ENCODE measurements around the gene NEU4.
"Not testable (repeated sequence)": the region's sequence is repeated elsewhere in the genome, so short reads cannot be mapped to it uniquely, and the experiment has no call there.

NEU4 gene

GRCh38 chr2:241815477-241816430 is 6.8 kb downstream of the NEU4 start:
- Histone ChIP-seq H3K36me3 (ENCODE audit: control insufficient read depth in 2 of 2, insufficient read depth in 2 of 2, low read length in 2 of 2) (no peaks in the 10 kb centered on the region), H3K27ac (ENCODE audit: low read depth in 2 of 2, low read length in 2 of 2) (no peak overlapping the region), H3K4me1 (ENCODE audit: control insufficient read depth in 2 of 2, insufficient read depth in 2 of 2, low read length in 2 of 2) (peaks cover 8 to 28% of the 10 kb centered on the region in 2 donors), H3K27me3 (ENCODE audit: control insufficient read depth in 2 of 2, insufficient read depth in 2 of 2, low read length in 2 of 2) (peaks cover 0 to 3% of the 10 kb centered on the region in 2 donors), H3K9ac (ENCODE audit: low read depth in 1 of 2, low read length in 2 of 2) (no peak overlapping the region), H3K9me3 (ENCODE audit: control insufficient read depth in 2 of 2, low read length in 2 of 2) (no peaks in the 10 kb centered on the region), H3K4me3 (ENCODE audit: low read length in 2 of 2) (no peak overlapping the region)

- Histone ChIP-seq H3K9me3 (ENCODE audit: control insufficient read depth in 2 of 2, low read length in 2 of 2) (no peaks in the 10 kb centered on the region), H3K36me3 (ENCODE audit: control insufficient read depth in 2 of 2, insufficient read depth in 2 of 2, low read length in 2 of 2) (no peaks in the 10 kb centered on the region), H3K27ac (ENCODE audit: low read depth in 2 of 2, low read length in 2 of 2) (no peak overlapping the region), H3K4me3 (ENCODE audit: low read length in 2 of 2) (no peak overlapping the region), H3K9ac (ENCODE audit: low read depth in 1 of 2, low read length in 2 of 2) (no peak overlapping the region), H3K27me3 (ENCODE audit: control insufficient read depth in 2 of 2, insufficient read depth in 2 of 2, low read length in 2 of 2) (peaks cover 0 to 3% of the 10 kb centered on the region in 2 donors), H3K4me1 (ENCODE audit: control insufficient read depth in 2 of 2, insufficient read depth in 2 of 2, low read length in 2 of 2) (peaks cover 8 to 24% of the 10 kb centered on the region in 2 donors)
Measured at GRCh38 chr2:241816431-241817121, 7.6 kb downstream of the NEU4 start.

GRCh38 chr2:241817126-241817820 is 8.3 kb downstream of the NEU4 start:
- peaks cover 0 to 3% of the 10 kb centered on the region in 2 donors for H3K27me3 ChIP-seq (ENCODE audit: control insufficient read depth in 2 of 2, insufficient read depth in 2 of 2, low read length in 2 of 2)
- no peaks in the 10 kb centered on the region for H3K9me3 ChIP-seq (ENCODE audit: control insufficient read depth in 2 of 2, low read length in 2 of 2)
- no peak overlapping the region for H3K9ac ChIP-seq (ENCODE audit: low read depth in 1 of 2, low read length in 2 of 2)

GRCh38 chr2:241817821-241818215 is 8.8 kb downstream of the NEU4 start:
- H3K27ac ChIP-seq (ENCODE audit: low read depth in 2 of 2, low read length in 2 of 2); H3K27me3 ChIP-seq (ENCODE audit: control insufficient read depth in 2 of 2, insufficient read depth in 2 of 2, low read length in 2 of 2); H3K4me3 ChIP-seq (ENCODE audit: low read length in 2 of 2); H3K36me3 ChIP-seq (ENCODE audit: control insufficient read depth in 2 of 2, insufficient read depth in 2 of 2, low read length in 2 of 2); H3K9me3 ChIP-seq (ENCODE audit: control insufficient read depth in 2 of 2, low read length in 2 of 2): not testable (repeated sequence)
- peak overlapping the region in 1 of 2 donors; percentile 10 for H3K9ac ChIP-seq (ENCODE audit: low read depth in 1 of 2, low read length in 2 of 2)
- H3K4me1 ChIP-seq (ENCODE audit: control insufficient read depth in 2 of 2, insufficient read depth in 2 of 2, low read length in 2 of 2), result peaks cover 8 to 24% of the 10 kb centered on the region in 2 donors

More at GRCh38 chr2:241817126-241817820, 8.3 kb downstream of the NEU4 start:
- H3K4me3 ChIP-seq (ENCODE audit: low read length in 2 of 2), result no peak overlapping the region
- no peak overlapping the region for H3K27ac ChIP-seq (ENCODE audit: low read depth in 2 of 2, low read length in 2 of 2)
- peaks cover 8 to 24% of the 10 kb centered on the region in 2 donors for H3K4me1 ChIP-seq (ENCODE audit: control insufficient read depth in 2 of 2, insufficient read depth in 2 of 2, low read length in 2 of 2)
- no peaks in the 10 kb centered on the region for H3K36me3 ChIP-seq (ENCODE audit: control insufficient read depth in 2 of 2, insufficient read depth in 2 of 2, low read length in 2 of 2)

- H3K27me3 ChIP-seq (ENCODE audit: control insufficient read depth in 2 of 2, insufficient read depth in 2 of 2, low read length in 2 of 2), result peaks cover 0 to 3% of the 10 kb centered on the region in 2 donors
- H3K9me3 ChIP-seq (ENCODE audit: control insufficient read depth in 2 of 2, low read length in 2 of 2), result no peaks in the 10 kb centered on the region
- peak overlapping the region in 1 of 2 donors; percentile 10 for H3K9ac ChIP-seq (ENCODE audit: low read depth in 1 of 2, low read length in 2 of 2)
- no peak overlapping the region for H3K27ac ChIP-seq (ENCODE audit: low read depth in 2 of 2, low read length in 2 of 2)
- H3K4me1 ChIP-seq (ENCODE audit: control insufficient read depth in 2 of 2, insufficient read depth in 2 of 2, low read length in 2 of 2), result peaks cover 8 to 24% of the 10 kb centered on the region in 2 donors
- no peak overlapping the region for H3K4me3 ChIP-seq (ENCODE audit: low read length in 2 of 2)
- H3K36me3 ChIP-seq (ENCODE audit: control insufficient read depth in 2 of 2, insufficient read depth in 2 of 2, low read length in 2 of 2), result no peaks in the 10 kb centered on the region
Measured at GRCh38 chr2:241818229-241818942, 9.4 kb downstream of the NEU4 start.

- H3K4me3 ChIP-seq (ENCODE audit: low read length in 2 of 2), result no peak overlapping the region
- H3K9me3 ChIP-seq (ENCODE audit: control insufficient read depth in 2 of 2, low read length in 2 of 2), result no peaks in the 10 kb centered on the region
- peaks cover 0 to 3% of the 10 kb centered on the region in 2 donors for H3K27me3 ChIP-seq (ENCODE audit: control insufficient read depth in 2 of 2, insufficient read depth in 2 of 2, low read length in 2 of 2)
- no peak overlapping the region for H3K27ac ChIP-seq (ENCODE audit: low read depth in 2 of 2, low read length in 2 of 2)
- H3K4me1 ChIP-seq (ENCODE audit: control insufficient read depth in 2 of 2, insufficient read depth in 2 of 2, low read length in 2 of 2), result peaks cover 8 to 24% of the 10 kb centered on the region in 2 donors
- H3K9ac ChIP-seq (ENCODE audit: low read depth in 1 of 2, low read length in 2 of 2), result no peak overlapping the region
- H3K36me3 ChIP-seq (ENCODE audit: control insufficient read depth in 2 of 2, insufficient read depth in 2 of 2, low read length in 2 of 2), result no peaks in the 10 kb centered on the region
Measured at GRCh38 chr2:241818943-241819270, 9.9 kb downstream of the NEU4 start.

- H3K4me1 ChIP-seq (ENCODE audit: control insufficient read depth in 2 of 2, insufficient read depth in 2 of 2, low read length in 2 of 2), result peaks cover 8 to 24% of the 10 kb centered on the region in 2 donors
- H3K27ac ChIP-seq (ENCODE audit: low read depth in 2 of 2, low read length in 2 of 2); H3K27me3 ChIP-seq (ENCODE audit: control insufficient read depth in 2 of 2, insufficient read depth in 2 of 2, low read length in 2 of 2); H3K36me3 ChIP-seq (ENCODE audit: control insufficient read depth in 2 of 2, insufficient read depth in 2 of 2, low read length in 2 of 2); H3K4me3 ChIP-seq (ENCODE audit: low read length in 2 of 2); H3K9me3 ChIP-seq (ENCODE audit: control insufficient read depth in 2 of 2, low read length in 2 of 2); H3K9ac ChIP-seq (ENCODE audit: low read depth in 1 of 2, low read length in 2 of 2): not testable (repeated sequence)
Measured at GRCh38 chr2:241819947-241820624, 11.1 kb downstream of the NEU4 start.

- H3K9me3 ChIP-seq (ENCODE audit: control insufficient read depth in 2 of 2, low read length in 2 of 2), result no peaks in the 10 kb centered on the region
- H3K27me3 ChIP-seq (ENCODE audit: control insufficient read depth in 2 of 2, insufficient read depth in 2 of 2, low read length in 2 of 2), result peaks cover 0 to 3% of the 10 kb centered on the region in 2 donors
- no peaks in the 10 kb centered on the region for H3K36me3 ChIP-seq (ENCODE audit: control insufficient read depth in 2 of 2, insufficient read depth in 2 of 2, low read length in 2 of 2)
- no peak overlapping the region for H3K27ac ChIP-seq (ENCODE audit: low read depth in 2 of 2, low read length in 2 of 2)
- H3K9ac ChIP-seq (ENCODE audit: low read depth in 1 of 2, low read length in 2 of 2), result no peak overlapping the region
- H3K4me3 ChIP-seq (ENCODE audit: low read length in 2 of 2), result no peak overlapping the region
- H3K4me1 ChIP-seq (ENCODE audit: control insufficient read depth in 2 of 2, insufficient read depth in 2 of 2, low read length in 2 of 2), result peaks cover 8 to 19% of the 10 kb centered on the region in 2 donors
Measured at GRCh38 chr2:241820625-241821384, 11.8 kb downstream of the NEU4 start.

Data from mucosa of rectum (tissue), 2 donors.